GM18498 (cell line): ENCODE measurements around the gene IKZF3.
A peak's percentile ranks its signal among the peaks of the same experiment; 100 is the strongest.
"Not testable (repeated sequence)": the region's sequence is repeated elsewhere in the genome, so short reads cannot be mapped to it uniquely, and the experiment has no call there.

Experiments
- ATAC-seq: cut with Tn5 transposase; IDR thresholded peaks from one replicate; pipeline ENCODE4 v1.9.1; 2021; ENCODE audit warnings: mild to moderate bottlenecking, moderate library complexity; ENCODE audit not compliant: unreplicated experiment

Gene IKZF3

DNA sequence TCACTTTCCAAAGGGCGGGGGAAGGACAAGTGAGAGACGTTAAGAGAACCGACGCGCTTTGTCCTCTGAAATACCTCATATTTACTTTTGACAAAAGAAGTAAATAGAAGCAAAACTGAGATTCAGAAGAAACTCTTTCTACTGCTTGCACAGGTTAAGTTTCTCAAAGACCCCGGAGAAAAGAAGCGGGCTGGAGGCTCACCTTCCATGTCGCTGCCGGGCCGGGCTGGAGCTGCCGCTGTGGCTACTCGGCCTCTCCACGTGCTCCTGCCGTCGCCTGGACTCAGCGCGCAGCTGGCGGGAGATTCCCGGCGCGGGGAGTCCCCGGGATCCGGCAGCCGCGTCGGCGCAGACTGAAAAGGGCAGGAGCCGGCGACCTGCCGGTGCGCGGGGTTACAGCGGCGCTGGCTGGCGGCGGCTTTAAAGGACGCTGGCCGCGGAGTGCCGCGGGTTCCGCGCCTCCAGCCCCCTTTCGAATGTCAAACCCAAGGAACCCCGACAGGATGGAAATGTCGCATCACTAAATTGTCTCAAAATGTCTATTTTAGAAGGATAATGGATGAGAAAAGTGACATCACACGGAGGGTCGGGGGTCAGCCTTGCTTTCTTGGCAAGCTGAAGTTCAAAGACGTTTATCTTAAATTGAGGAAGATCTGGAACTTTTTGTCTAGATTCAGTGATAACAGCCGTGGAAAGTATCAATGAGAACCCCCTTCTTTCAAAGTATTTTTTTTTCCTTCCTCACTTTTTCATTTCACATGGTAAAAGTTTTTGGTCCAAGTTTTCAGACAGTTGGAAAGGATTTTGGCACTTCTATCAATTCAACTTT is at the start of gene IKZF3:
IKZF3 (minus strand) TSS at position 395 of the 829 bp plus-strand sequence; CDS start at position 209, 186 bp downstream.
- ATAC-seq = peak; percentile 43

DNA sequence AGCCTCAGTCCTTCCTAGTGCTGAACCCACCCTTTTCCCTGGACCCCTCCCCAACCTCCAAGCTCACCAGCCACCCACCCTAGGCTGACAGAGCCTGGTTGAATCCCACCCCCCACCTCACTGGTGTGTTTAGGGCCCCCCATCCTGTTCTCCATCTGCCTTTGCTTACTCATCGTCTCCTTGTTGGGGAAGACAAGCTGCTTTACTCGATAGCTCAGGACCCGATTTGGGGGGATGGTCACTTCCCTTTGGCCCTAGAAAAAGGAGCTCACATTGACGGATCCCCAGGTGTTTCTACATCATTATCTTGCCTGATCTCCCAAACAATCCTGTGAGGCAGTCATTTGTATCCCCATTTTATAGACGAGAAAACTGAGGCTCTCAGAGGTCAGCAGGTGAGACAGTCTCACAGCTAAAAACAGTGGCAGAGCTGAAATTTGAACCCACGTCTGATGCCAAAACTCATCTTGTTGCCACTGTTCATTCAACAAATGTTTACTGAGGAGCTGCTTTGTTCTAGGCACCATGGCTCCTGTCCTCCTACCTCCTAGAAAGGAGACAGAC is 44.8 kb upstream of the IKZF3 start:
- no peak for ATAC-seq

DNA sequence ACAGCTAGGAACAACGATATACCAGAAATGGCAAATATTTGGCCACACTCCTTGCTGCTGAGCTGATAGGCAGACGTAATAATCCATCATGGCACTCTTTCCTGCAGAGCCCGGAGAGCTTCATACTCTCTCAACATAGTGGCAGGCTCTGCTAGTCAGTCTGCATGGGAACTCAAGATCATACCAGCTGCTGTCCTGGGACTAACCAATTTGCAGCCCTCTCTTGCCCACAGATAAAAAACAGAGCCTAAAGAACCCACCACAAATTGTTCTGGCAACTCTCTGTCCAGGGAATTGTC is 40.8 kb upstream of the IKZF3 start:
- no peak for ATAC-seq

DNA sequence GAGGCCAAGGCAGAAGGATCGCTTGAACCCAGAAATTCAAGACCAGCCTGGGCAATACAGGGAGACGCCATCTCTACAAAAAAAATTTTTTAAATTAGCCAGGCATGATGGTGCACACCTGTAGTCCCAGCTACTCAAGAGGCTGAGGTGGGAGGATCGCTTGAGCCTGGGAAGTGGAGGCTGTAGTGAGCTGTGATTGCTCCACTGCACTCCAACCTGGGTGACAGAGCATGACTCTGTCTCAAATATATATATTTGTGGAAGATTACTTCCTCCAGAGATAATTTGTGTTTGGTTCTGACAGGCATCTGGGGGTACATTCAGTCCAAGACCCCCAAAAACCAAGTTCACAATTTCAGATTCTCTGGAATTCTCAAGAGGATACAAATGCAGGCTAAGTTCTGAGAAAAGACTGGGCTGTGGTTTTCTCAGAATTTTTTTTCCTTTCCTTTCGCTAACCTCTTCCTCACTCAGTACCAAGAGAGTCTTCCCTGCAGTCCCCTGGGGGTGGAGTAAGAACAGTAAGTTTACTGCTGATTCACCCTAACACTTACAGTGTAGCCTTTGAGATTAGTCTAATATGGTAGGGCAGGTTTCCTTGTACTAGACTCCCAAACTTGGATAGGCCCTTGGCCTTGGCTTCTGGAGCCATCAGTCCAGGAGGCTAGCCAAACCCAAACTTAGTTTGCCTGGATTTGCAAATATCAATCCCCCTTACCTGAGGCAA is 39.2 kb upstream of the IKZF3 start:
- ATAC-seq = no peak

DNA sequence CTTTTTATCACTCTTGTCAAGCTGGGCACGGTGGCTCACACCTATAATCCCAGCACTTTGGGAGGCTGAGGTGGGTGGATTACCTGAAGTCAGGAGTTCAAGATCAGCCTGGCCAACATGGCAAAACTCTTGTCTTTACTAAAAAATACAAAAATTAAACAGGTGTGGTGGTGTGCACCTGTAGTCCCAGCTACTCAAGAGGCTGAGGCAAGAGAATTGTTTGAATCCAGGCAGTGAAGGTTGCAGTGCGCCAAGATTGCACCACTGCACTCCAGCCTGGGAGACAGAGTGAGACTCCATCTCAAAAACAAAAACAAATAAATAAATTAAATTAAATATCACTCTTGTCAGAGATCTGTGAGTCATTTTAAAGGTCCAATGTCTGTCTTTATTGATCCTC is 37.9 kb upstream of the IKZF3 start:
- not testable (repeated sequence) for ATAC-seq

DNA sequence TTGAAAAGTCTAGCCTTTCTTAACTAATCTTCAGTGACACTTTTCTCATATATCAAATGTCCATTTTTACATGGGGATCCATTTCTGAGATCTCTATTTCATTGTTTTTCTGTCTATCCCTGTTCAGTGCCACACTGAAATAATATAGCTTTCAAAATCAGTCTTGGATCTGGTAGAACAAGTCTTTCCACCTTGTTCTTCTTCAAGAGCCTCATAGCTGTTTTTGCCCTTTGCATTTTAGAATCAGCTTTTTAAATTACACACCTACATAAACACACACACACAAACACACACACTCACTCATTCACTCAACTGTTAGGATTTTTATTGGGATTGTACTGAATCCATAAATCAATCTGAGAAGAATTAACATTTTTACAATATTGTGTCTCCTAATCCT is 35.1 kb upstream of the IKZF3 start:
- no peak for ATAC-seq

DNA sequence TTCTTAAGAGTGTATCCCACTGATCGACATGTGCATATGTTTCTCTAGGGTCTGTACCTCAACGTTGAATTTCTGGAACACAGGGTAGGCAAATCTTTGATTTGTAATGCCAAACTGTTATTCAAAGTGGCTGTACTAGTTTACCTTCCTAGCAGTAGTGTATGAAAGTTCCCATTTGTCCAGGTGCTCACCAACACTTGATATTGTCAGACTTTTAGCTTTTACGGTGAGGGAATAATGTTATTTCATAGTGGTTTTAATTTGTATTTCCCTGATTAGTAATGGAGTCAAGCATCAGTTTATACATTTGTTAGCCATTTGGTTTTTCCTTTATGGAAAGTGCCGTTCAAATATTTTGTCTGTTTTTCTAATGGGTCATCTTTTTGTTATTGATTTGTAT is 34.0 kb upstream of the IKZF3 start:
- ATAC-seq = no peak

DNA sequence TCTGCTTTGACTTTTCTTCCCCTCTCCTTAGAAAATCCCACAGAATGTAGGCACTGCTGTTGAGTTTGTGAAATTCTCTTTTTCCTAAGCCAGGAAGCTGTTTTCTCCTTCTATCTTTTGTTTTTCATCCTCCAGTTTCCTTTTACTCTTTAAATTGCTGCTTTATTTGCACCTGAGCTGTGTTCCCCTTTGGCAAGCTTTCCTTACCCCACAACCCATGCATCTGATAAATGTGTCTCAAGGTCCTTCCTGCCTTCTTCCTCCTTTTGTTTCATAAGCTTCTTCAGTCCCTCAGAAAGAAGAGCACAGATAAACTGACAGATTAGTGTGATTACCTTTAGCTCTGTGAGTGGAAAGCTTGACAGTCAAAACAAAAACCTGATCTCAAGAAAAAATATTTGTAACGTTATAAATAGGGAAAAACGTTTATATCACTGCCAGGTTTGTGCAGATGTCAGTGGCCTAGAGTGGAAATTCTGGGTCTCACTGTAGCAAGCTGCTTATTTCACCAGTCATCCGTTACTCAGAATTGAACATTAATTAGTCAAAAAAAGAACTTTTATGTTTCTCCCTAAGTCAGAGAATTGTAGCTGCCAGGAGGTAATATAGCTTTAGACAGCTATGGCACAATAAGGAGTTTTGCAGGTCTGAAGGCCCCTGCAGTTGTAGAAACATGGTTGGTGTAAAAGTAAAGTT is 30.7 kb upstream of the IKZF3 start:
- ATAC-seq = no peak

DNA sequence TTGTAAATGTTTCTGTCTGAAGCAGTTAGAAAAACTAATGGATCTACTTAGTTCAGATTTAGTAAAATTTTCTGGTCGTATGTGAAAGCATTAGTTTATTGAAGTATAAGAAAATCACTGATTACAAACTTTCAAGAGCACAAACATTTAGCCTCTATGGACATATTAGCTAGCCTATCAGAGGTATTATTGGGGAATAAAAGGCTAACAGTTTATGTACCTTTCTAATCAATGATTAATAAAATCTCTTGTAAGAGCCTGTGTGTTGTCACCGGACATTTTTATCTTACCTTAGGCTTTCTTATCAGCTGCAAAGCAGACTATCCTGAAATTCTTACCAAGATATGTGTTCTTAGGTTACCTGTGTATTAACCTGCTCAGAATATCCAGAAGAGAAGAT is 25.1 kb upstream of the IKZF3 start:
- no peak for ATAC-seq

DNA sequence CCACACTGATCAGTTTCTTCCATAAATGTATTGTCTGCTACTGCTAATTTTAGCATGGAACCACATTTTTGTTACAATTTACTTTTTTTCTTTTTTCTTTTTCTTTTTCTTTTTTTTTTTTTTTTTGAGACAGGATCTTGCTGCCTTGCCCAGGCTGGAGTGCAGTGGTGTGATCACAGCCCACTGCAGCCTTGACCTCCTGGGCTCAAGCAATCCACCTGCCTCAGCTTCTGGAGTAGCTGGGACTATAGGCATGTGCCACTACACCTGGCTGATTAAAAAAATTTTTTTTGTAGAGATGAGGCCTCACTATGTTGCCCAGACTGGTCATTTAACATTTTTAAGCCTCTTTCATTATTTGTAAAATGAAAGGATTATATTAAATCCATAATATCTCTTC is 23.0 kb upstream of the IKZF3 start:
- no peak for ATAC-seq

DNA sequence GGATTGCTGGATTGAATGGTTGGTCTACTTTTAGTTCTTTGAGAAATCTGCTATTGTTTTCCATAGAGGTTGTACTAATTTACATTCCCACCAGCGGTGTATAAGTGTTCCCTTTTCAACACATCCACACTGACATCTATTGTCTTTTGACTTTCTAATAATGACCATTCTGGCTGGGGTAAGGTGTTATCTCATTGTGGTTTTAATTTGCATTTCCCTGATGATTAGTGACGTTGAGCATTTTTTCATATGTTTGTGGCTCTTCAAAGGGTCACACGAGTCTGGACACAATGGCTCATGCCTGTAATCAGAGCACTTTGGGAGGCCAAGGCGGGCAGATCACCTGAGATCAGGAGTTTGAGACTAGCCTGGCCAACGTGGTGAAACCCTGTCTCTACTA is 22.0 kb upstream of the IKZF3 start:
- ATAC-seq = not testable (repeated sequence)

DNA sequence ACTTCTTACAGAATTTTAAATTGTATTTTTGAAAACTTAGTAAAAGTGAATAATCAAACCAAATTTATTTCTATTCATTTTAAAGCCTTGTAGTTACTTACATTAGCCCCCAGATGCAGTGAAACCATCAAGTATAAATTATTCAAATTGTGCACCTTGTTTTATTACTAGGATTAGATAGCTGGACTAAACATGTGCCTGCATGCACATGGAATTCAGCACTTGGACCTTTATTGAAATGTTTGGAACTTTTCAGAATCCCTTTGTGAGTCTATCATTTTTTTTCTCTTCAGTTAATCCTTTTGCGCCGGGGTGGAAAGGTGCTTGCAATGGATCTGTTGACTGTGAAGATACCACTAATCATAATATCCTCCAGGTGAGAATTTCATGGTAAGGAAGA is 8.6 kb upstream of the IKZF3 start:
- no peak for ATAC-seq

DNA sequence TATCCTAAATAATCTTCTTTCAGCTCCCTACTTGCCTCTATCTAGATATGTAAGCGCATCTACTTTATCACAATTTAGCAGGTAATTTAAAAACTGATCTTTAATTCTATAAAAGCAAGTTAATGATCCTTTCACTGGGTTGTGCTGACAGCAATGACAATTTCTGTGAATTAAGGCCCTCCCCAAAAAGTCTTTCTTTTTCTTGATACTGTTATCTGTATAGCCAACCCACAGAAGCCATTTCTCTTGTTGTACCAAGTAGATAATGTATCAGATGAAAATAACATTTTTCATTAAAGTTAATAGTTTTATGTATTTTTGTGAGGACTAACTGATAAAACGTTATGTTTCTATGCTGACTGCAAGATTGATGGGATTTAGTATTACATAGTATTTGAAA is 7.7 kb upstream of the IKZF3 start:
- ATAC-seq = no peak

DNA sequence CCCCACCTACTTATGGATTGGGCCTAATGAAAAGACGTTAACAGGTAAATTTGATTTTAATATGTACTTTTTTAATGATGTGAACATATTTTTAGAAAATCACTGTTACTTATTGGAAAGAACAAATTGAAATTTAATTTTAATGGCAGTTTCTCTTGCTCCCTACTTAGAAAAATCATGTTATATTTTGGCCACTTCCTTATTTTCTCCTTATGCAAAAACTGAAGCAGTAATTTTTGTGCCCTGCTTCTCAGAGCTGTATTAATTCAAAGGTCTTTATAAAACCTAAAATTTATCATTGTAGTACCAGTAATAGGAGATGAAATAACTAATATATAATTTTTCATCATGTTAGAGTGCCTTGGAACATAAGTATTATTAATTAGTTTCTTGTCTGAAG is 6.7 kb upstream of the IKZF3 start:
- no peak for ATAC-seq

DNA sequence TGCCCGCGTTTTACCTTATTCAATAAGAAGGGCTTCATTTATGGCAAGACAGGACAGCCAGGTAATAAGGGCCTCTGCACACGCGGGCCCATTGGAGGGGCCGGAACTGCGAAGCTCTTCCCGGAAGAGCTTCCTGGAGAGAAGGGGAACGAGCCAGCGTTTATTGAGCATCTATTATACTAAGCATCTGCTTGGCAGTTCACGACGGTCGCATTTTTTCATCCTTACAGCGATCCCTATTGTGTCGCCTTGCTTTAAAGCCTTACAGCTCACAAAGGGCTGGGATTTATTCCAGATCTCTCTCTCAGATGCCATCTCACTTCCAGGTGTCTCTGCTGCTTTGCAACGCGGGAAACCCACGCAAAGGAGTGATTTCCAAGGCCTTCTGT is 4.4 kb upstream of the IKZF3 start:
- ATAC-seq = no peak

DNA sequence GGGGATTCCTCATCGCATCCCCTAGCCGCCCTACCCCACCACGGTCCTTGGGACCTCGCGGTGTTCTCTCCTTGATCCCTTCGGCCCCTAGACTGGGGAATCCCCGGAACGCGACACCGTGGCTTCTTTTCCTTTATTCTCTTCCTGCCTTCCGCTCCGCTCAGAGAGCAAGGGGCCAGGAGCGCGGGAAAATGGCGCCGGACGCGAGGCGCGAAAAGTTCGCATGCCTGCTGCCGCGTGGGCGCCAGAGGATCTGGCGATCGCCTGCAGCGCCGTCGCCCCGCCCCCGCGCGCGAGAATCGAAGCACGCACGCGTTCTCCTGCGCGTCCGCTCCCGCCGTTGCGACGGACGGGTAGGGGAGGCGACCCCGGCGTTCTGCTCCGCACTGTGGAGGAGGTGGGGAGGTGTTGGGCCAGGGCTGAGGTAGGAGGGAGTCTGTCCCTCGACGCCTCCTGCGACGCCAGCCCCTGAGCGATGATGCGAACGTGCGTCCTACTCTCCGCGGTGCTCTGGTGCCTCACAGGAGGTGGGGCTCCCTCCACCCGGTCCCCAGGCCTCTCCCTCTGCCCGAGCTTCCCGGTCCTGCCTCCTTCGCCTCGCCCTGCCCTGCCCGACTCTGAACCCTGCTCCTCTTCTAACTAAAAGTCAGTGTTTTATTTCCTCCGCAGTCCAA is 3.9 kb upstream of the IKZF3 start, which contains the start of gene ZPBP2:
ZPBP2 (plus strand) TSS at position 323 of the 674 bp plus-strand sequence; CDS start at position 476, 153 bp downstream.
- ATAC-seq = no peak

DNA sequence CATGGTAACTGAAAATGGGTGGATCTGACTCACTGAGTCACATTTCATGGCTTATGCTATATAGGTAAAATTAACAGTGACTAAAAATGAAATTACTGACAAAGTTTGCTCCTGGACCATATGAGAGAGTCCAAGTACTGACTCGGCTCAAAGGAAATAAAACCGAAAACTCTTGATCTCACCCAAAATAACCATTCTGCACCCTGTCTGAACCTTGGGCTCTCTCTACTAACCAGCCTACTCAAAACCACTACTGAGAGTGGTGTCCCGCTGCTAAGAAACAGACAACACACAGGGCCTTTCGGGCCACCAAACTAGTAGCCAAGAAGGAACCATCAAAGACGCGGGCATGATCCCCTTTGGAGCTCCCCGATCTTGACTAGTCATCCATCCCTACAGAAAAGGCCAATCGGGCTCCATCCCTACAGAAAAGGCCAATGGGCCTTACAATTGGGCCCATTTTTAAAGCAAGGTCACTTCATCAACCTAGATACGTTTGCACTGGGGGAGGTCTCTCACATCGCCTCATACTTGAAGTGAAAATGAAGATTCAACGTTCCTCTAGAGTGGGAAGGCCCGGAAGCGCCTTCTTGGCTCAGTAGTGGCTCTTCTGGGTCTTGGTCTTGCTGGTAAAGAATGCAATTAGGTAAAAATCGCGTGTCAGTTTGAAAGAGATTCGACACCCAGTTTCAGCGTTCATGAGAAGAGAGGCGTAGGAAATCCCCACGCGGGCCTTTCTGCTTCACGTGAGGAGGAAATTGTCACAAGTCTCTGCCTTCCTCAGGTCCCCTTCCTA is 3.2 kb upstream of the IKZF3 start:
- peak; percentile 59 for ATAC-seq

DNA sequence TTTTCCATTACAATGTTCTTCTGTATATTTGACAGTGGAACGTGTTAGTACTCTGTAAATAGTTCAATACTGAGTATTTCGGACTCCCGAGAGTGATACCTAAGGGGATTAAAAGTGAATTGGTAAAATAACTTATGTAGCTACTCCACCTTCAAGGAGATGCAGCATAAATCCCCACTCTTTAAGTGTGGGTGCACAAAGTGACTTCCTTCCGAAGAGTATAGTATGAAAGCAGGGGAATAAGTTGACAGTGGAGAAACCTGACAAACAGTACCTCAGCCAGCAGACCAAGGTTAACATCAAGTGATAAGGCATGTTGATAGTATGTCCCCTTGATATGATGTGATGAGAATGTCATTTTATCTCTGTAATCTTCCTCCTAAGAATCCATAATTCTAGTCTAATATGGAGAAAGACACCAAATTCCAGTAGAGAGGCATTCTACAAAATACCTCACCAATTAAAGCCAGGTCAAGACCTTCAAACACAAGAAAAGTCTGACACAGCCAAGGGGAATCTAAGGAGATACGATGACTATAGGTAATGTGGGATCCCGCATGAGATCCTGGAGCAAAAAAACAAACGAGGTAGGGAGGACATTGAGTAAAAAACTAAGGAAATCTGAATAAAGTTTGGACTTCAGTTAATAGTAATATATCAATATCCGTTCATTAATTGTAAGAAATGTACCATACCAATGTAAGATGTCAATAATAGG is 2.1 kb upstream of the IKZF3 start:
- no peak for ATAC-seq

DNA sequence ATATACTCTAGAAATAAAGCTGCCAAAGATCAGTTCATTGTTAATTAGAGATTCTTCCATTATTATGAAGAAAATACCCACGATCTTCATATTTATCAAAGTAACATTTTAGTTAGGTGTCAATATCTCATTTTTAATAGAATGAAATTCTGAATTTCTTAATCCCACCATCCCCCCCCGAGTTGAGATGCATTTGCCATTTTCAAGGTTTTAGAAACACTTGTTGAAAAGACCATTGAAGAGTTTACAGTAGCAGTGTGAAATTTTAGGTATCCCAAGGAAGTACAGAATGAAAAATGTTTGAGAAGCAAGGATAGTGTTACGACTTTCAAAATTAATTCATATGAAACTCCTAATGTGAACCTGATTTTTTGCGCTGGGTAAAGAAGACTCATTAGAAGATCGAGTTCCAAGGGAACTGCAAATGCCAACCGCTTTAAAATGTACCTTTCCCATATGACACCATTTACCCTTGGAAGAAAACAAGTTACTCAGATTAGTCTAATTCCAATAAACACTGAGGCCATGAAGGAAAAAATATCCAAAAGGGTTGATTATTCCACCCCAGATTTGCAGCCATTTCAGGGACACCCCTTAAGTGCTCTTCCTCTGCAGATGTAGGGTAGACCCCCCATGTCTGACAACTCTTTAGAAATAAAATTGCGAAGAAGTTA is 731 bp downstream of the IKZF3 start:
- ATAC-seq = no peak
